GM13977 (cell line): ENCODE data around the gene TMEM82.

ENCODE experiments used
- DNase-seq: peaks from one replicate; pipeline ENCODE4 v3.0.0; 2012; ENCODE audit warnings: low spot score
- CTCF ChIP-seq: IDR thresholded peaks from 2 replicates; pipeline ENCODE4 v1.5.1; 2012; ENCODE audit warnings: mild to moderate bottlenecking, control low read depth; ENCODE audit not compliant: insufficient read depth; ENCODE audit errors: extremely low read depth, missing control alignments
- in situ Hi-C: fragments of 300-500 bp; cut with MboI; formaldehyde crosslinking; loops from one replicate; pipeline ENCODE4 v1.12.0; 2022; ENCODE audit warnings: low sequenced_read_pairs, low pct_unique_long_range_greater_than_20kb, mixed read lengths, inconsistent platforms; ENCODE audit not compliant: unreplicated experiment

TMEM82 gene

GRCh38 chr1:15755021-15755645, 12.8 kb downstream of the TMEM82 start:
- no peak for TF ChIP-seq CTCF

GRCh38 chr1:15755646-15756040, 13.3 kb downstream of the TMEM82 start:
- in situ Hi-C loops: no loop called here
- TF ChIP-seq CTCF: no peak
- no peak for DNase-seq

More at GRCh38 chr1:15755021-15755645, 12.8 kb downstream of the TMEM82 start:
- in situ Hi-C loops: no loop called here
- no peak for DNase-seq

- no peak for TF ChIP-seq CTCF
- in situ Hi-C loops: no loop called here
- DNase-seq: no peak
Observed at GRCh38 chr1:15756143-15757015, 14.1 kb downstream of the TMEM82 start.

DNA sequence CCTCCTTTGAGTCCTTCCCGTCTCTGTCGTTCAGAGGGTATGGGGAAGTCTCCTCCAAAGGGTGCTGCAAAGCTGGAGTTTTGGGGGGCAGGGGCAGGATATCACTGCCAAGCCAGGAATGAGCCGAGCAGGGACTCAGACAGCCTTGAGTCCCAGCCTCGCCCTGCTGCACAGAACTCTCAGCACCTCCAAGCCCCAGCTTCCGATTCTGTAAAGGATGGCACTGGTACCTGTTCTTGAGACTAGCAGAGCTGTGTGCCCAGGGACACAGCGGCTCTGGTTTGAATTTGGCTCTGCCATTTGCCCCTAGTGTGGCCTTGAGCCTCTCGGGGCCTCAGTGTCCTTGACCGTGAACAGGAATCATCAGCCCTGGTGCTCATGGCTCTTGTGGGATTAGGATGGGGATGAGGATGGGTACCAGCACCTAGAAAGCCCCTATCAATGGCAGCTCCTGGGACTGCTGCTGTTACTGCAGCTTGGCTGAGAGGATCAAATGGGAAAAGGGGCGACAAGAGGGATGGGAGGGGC, 14.8 kb downstream of the TMEM82 start:
- in situ Hi-C loops: no loop called here
- no peak for TF ChIP-seq CTCF
- no peak for DNase-seq

GRCh38 chr1:15757575-15758342, 15.5 kb downstream of the TMEM82 start:
- no peak for TF ChIP-seq CTCF
- in situ Hi-C loops: no loop called here
- DNase-seq: peak; percentile 36

GRCh38 chr1:15758343-15758931, 16.1 kb downstream of the TMEM82 start, which contains the start of gene FBLIM1:
Gene FBLIM1 (plus strand): TSS chr1:15758795. CDS start chr1:15764984, 6,189 bp downstream.
- DNase-seq: peak; percentile 38
- TF ChIP-seq CTCF: no peak
- in situ Hi-C loops: no loop called here
